MCF 10A (cell line): ENCODE measurements around the gene CD52. TPM values are rescaled to one million over a fixed set of nuclear protein-coding genes. Genes with fewer than 3 reads are reported as not detected.
"Not testable (repeated sequence)": the region's sequence is repeated elsewhere in the genome, so short reads cannot be mapped to it uniquely, and the experiment has no call there.

Source experiments
- BruUV-seq: library from RNA; stranded (reverse); fragments of 400-500 nt; replicated peaks from 2 replicates; lab custom pipeline; 2021; lab: Mats Ljungman, UMichigan
- CTCF ChIA-PET: fragments of 300-600 bp; sonication (Branson Sonifier 250); formaldehyde crosslinking; extraction: SDS; loops from one replicate; lab custom pipeline; 2021; ENCODE audit warnings: antibody characterized with exemption, inconsistent platforms; lab: Yijun Ruan, JAX
- POLR2A ChIA-PET: fragments of 300-600, 350-650 bp; sonication (Branson Sonifier 250); formaldehyde crosslinking; extraction: SDS; loops from one replicate; lab custom pipeline; 2020; ENCODE audit warnings: antibody characterized with exemption, inconsistent platforms; lab: Yijun Ruan, JAX
- DNase-seq: peaks from one replicate; pipeline ENCODE4 v3.0.0-alpha.2; 2018; ENCODE audit not compliant: unreplicated experiment
- H3K27ac Mint-ChIP-seq: one replicate; pipeline ENCODE4 v1.8.0; 2022; ENCODE audit warnings: mild to moderate bottlenecking, low read depth, mixed read lengths; ENCODE audit not compliant: unreplicated experiment
- H3K27me3 Mint-ChIP-seq: one replicate; pipeline ENCODE4 v1.8.0; 2022; ENCODE audit warnings: mixed read lengths; ENCODE audit not compliant: insufficient read depth, unreplicated experiment
- H3K36me3 Mint-ChIP-seq: one replicate; pipeline ENCODE4 v1.8.0; 2022; ENCODE audit warnings: mild to moderate bottlenecking, moderate library complexity, mixed read lengths; ENCODE audit not compliant: insufficient read depth, unreplicated experiment
- H3K4me1 Mint-ChIP-seq: one replicate; pipeline ENCODE4 v1.8.0; 2022; ENCODE audit warnings: mixed read lengths; ENCODE audit not compliant: insufficient read depth, unreplicated experiment
- H3K4me3 Mint-ChIP-seq: one replicate; pipeline ENCODE4 v1.8.0; 2022; ENCODE audit warnings: mild to moderate bottlenecking, moderate library complexity, mixed read lengths; ENCODE audit not compliant: unreplicated experiment
- H3K9me3 Mint-ChIP-seq: one replicate; pipeline ENCODE4 v1.8.0; 2022; ENCODE audit warnings: mixed read lengths; ENCODE audit not compliant: unreplicated experiment
- CTCF ChIP-seq: fragments of 200-600 bp; IDR thresholded peaks from one replicate; pipeline ENCODE4 v1.8.0; 2022; ENCODE audit warnings: antibody characterized with exemption, mild to moderate bottlenecking; ENCODE audit not compliant: unreplicated experiment
- intact Hi-C: fragments of 100-400 bp; cut with micrococcal nuclease; formaldehyde crosslinking; loops from 2 replicates; pipeline ENCODE4 v1.14.1; 2022
- total RNA-seq: library from RNA; stranded (reverse); gene quantifications from 2 replicates; pipeline ENCODE4 v1.2.3, GENCODE V29; 2022

Gene CD52
- total RNA-seq, 1 experiment from 2014 or later: not detected

- peak; percentile 98 for DNase-seq
- CTCF ChIA-PET: interaction anchor here (0.8 to 2.0 kb wide), 7 partner anchors 14 to 111 kb away, joined by 3 to 12 read pairs (median 5); partner anchors contain the start of gene CEP85
- POLR2A ChIA-PET: interaction anchor here (0.8 to 3.2 kb wide), 9 partner anchors 8 to 128 kb away, joined by 3 to 15 read pairs (median 4); partner anchors contain the start of gene SH3BGRL3
- H3K4me3 Mint-ChIP-seq: peak within 1 kb of the TSS; percentile 92
- H3K4me1 Mint-ChIP-seq: peaks cover 11% of the 10 kb centered on the region
- peak within 1 kb of the TSS; percentile 97 for H3K27ac Mint-ChIP-seq
- intact Hi-C loops: loop anchor here (2.0 kb wide), 1 partner anchor 28 kb away; no protein-coding TSS in a partner anchor
- BruUV-seq: no TSS peak
- TF ChIP-seq CTCF: no peak
- no peaks in the 10 kb centered on the region for H3K9me3 Mint-ChIP-seq
- H3K27me3 Mint-ChIP-seq: no peaks in the 10 kb centered on the region
- H3K36me3 Mint-ChIP-seq: peaks cover 6% of the 10 kb centered on the region
Measured at GRCh38 chr1:26306290-26307229, 11.2 kb upstream of the CD52 start, which contains the start of gene UBXN11. Gene UBXN11 (minus strand): TSS chr1:26306636. CDS start chr1:26302883, 3,753 bp downstream.

- TF ChIP-seq CTCF: no peak
- no peaks in the 10 kb centered on the region for H3K27me3 Mint-ChIP-seq
- no peaks in the 10 kb centered on the region for H3K9me3 Mint-ChIP-seq
- H3K27ac Mint-ChIP-seq: no peak overlapping the region
- no TSS peak for BruUV-seq
- no peak for DNase-seq
- intact Hi-C loops: loop anchor here (2.0 kb wide), 1 partner anchor 29 kb away; no protein-coding TSS in a partner anchor
- H3K4me3 Mint-ChIP-seq: no peak overlapping the region
- H3K36me3 Mint-ChIP-seq: peaks cover 6% of the 10 kb centered on the region
- peaks cover 11% of the 10 kb centered on the region for H3K4me1 Mint-ChIP-seq
- CTCF ChIA-PET: interaction anchor here (0.6 to 2.0 kb wide), 7 partner anchors 14 to 451 kb away, joined by 3 to 12 read pairs (median 6); no protein-coding TSS in a partner anchor
- POLR2A ChIA-PET: interaction anchor here (0.8 to 3.2 kb wide), 7 partner anchors 8 to 72 kb away, joined by 3 to 15 read pairs (median 4); partner anchors contain the start of gene SH3BGRL3
Measured at GRCh38 chr1:26307363-26307781, 10.4 kb upstream of the CD52 start.

GRCh38 chr1:26307966-26308899 lies 9.5 kb upstream of the CD52 start:
- H3K27ac Mint-ChIP-seq, H3K4me3 Mint-ChIP-seq, H3K27me3 Mint-ChIP-seq, H3K36me3 Mint-ChIP-seq, H3K9me3 Mint-ChIP-seq, DNase-seq, BruUV-seq: not testable (repeated sequence)
- CTCF ChIA-PET: interaction anchor here (0.6 to 2.0 kb wide), 9 partner anchors 13 to 450 kb away, joined by 3 to 12 read pairs (median 5); partner anchors contain the start of gene SH3BGRL3
- POLR2A ChIA-PET: interaction anchor here (0.6 to 2.2 kb wide), 4 partner anchors 23 to 153 kb away, joined by 3 to 6 read pairs (median 4); no protein-coding TSS in a partner anchor
- intact Hi-C loops: loop anchor here (2.0 kb wide), 1 partner anchor 29 kb away; no protein-coding TSS in a partner anchor
- H3K4me1 Mint-ChIP-seq: peaks cover 11% of the 10 kb centered on the region

- TF ChIP-seq CTCF: no peak
- Mint-ChIP-seq H3K36me3 (no peaks in the 10 kb centered on the region), H3K4me3 (no peak overlapping the region), H3K4me1 (no peaks in the 10 kb centered on the region), H3K9me3 (no peaks in the 10 kb centered on the region), H3K27me3 (no peaks in the 10 kb centered on the region), H3K27ac (no peak overlapping the region)
- intact Hi-C loops: no loop called here
- CTCF ChIA-PET: interaction anchor here (0.8 to 1.4 kb wide), 4 partner anchors 15 to 304 kb away, joined by 3 to 4 read pairs (median 4); partner anchors contain the start of gene CNKSR1
- no TSS peak for BruUV-seq
- DNase-seq: no peak
- POLR2A ChIA-PET: interaction anchor here (1.0 kb wide), 1 partner anchor 7 kb away, joined by 4 read pairs; no protein-coding TSS in a partner anchor
Measured at GRCh38 chr1:26314501-26314900, 3.3 kb upstream of the CD52 start.
